Stimulated activated CD8-positive, alpha-beta memory T cell treated with anti-CD3 and anti-CD28 coated beads, Interleukin-15, amount 100 ng/mL, for 24 hours (primary cell): Measurements from ENCODE around the gene SH3RF2.
"Not testable (repeated sequence)": the region's sequence is repeated elsewhere in the genome, so short reads cannot be mapped to it uniquely, and the experiment has no call there.

ENCODE experiments used
- DNase-seq: peaks from one replicate; pipeline ENCODE4 v3.0.0-alpha.2; 2020; ENCODE audit warnings: low read depth

Gene SH3RF2

DNA sequence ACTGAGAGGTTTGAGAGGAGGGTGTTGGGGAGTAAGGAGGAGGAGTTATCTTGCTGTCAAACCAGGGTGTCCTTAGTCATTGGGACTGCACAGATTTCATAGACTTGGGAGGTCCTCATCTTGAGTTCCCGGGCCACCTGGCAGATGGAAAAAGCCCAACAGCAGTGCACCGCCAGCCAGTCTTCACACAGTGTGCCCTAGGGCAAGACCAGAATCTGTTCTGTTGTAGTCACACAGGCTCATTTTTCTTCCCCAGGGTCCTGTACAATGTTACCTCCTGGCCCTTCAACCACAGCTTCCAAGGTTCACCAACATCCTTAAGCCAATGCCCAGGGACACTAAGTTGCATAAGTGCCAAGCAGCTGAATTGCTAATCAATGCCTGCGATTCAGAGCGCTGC lies 148.0 kb downstream of the SH3RF2 start:
- no peak for DNase-seq

GRCh38 chr5:146088098-146088497 lies 151.7 kb downstream of the SH3RF2 start:
- DNase-seq = no peak

GRCh38 chr5:146089287-146089686 lies 152.9 kb downstream of the SH3RF2 start:
- no peak for DNase-seq

DNA sequence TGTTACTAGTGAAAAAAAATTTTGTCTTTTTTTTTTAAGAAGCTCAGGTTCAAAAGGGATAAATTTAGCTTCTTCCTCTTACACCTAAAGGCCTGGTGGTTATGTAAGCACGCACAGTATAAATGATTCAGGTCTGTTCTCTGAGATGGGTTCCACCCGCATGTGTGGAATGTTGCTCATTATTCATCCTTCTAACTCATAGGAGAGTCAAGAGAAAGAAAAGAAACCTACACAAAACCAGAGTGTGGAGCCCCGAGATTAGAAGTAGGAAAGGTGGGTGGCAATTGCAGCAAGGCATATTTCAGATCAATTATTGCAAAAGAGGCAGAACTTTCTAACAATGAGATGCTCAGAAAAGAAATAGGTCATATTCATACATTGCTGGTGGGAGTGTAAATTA lies 155.5 kb downstream of the SH3RF2 start:
- DNase-seq = no peak

- DNase-seq = no peak
These were observed 161.7 kb downstream of the SH3RF2 start for GRCh38 chr5:146098047-146098446.

DNA sequence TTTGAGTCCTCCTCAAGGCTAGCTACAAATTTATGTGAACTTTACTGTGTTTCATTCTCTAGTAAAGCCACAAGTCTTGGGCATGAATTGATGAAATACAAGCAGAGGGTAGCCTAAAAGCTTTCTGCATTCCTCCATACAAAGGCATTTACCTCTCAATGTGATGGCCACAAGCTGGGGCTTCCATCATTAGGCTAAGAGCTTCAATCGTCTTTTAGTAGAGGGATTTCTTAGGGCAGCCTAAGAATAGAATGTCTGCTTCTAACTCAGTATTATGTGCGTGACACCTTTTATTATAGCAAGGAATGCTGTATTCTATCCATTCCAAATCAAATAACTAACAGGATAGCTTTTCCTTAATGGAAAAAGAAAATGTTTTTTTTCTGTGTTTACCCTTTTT lies 165.3 kb downstream of the SH3RF2 start:
- no peak for DNase-seq

DNA sequence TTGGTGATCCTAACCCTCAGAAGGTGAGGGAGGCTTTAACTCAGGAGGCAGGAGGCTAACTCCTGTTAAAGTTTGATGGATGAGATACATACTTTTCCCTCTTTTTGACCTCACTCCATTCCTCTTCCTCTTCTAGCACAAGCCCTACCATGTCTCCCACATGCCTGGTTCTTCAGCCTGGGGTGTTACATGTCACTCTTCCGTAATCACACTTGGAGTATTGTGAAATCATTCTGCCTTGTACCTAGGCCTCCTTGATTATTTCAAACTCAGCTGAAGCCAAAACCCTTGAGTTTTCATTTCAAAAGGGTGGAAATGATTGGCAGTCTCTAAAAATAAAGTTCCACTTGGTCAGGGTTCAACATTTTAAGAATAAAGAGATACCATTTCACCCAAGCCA lies 167.2 kb downstream of the SH3RF2 start:
- DNase-seq = no peak

GRCh38 chr5:146105477-146105876 lies 169.1 kb downstream of the SH3RF2 start, which contains the start of gene PLAC8L1:
TSS of gene PLAC8L1 (minus strand) at chr5:146105577. CDS start at chr5:146104311, 1,266 bp downstream.
- no peak for DNase-seq

DNA sequence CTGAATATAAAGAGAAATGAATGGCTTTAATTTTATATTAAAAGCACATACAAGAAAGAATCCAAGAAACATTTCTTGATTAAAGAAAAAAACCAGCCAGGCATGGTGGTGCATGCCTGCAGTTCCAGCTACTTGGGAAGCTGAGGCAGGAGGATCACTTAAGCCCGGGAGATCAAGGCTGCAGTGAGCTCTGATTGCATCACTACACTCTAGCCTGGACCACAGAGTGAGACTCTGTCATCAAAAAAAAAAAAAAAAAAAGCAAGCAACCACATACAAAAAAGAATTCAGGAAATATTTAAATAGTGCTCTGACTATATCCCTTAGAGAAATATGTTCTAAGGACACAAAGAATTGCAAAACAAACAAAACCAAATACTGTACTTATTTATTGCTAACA lies 171.5 kb downstream of the SH3RF2 start:
- no peak for DNase-seq

GRCh38 chr5:146108870-146109269 lies 172.5 kb downstream of the SH3RF2 start:
- DNase-seq = not testable (repeated sequence)

- no peak for DNase-seq
These were observed 173.0 kb downstream of the SH3RF2 start for GRCh38 chr5:146109379-146109778.

GRCh38 chr5:146111409-146111808 lies 175.0 kb downstream of the SH3RF2 start:
- no peak for DNase-seq

- no peak for DNase-seq
These were observed 176.1 kb downstream of the SH3RF2 start for GRCh38 chr5:146112476-146112875.
